ES-I3 (cell line): ENCODE data around the gene PCGF5.
"Not testable (repeated sequence)": the region's sequence is repeated elsewhere in the genome, so short reads cannot be mapped to it uniquely, and the experiment has no call there.

Experiments used
- H3K36me3 ChIP-seq: 2 replicates; pipeline ENCODE4 v1.6.1; 2013; ENCODE audit warnings: mild to moderate bottlenecking, low read length, control low read depth, moderate library complexity; ENCODE audit not compliant: insufficient read depth
- H3K4me1 ChIP-seq: 2 replicates; pipeline ENCODE4 v1.6.1; 2013; ENCODE audit warnings: mild to moderate bottlenecking, control low read depth, low read length; ENCODE audit not compliant: insufficient read depth
- H3K9ac ChIP-seq: 2 replicates; pipeline ENCODE4 v1.6.1; 2013; ENCODE audit warnings: low read depth, mild to moderate bottlenecking, low read length, moderate library complexity
- H3K9me3 ChIP-seq: 2 replicates; pipeline ENCODE4 v1.6.1; 2013; ENCODE audit warnings: mild to moderate bottlenecking, low read length, moderate library complexity; ENCODE audit not compliant: control insufficient read depth, insufficient read depth

Gene PCGF5

DNA sequence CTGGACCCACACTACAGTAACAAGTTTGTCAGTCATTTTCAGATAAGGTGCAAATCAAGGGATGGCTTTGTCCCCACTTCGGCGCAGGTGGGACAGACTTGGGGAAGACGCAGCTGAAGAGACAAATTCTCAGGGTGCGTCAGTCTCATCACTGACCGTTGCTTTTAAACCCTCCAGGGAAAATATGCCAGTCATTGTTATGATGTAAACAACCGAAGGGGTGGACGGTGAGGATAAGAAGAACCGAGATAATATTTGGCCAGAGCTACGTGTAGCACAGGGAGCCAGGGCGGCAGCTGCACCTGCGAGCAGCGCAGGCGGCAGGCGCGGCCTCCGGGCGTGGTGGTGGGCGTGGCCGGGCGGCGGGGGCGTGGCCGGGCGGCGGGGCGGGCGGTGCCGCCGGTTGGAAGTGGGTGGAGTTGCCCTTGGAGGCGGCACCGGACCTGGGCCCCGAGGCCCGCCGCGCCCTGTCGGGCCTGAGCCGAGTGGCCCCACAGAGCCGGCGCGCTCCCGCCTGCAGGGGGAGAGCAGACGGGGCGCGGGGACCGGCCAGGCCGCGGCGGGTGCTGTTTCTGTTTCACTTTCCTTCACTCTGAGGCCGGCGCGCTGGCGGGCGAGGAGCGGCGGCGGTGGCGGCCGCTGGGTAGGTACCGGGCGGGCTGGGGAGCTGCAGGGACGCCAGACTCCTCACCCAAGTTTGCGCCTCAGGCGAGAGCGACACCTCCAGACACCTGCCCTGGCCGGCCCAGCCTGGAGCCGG, at the start of gene PCGF5:
PCGF5 (plus strand) TSS at position 470 of the 760 bp plus-strand sequence. CDS start 2,209 bp downstream, outside the sequence.
- Histone ChIP-seq H3K4me1 (no peaks in the 10 kb centered on the region), H3K36me3 (no peaks in the 10 kb centered on the region), H3K9ac (peak within 1 kb of the TSS; percentile 86), H3K9me3 (no peaks in the 10 kb centered on the region)

DNA sequence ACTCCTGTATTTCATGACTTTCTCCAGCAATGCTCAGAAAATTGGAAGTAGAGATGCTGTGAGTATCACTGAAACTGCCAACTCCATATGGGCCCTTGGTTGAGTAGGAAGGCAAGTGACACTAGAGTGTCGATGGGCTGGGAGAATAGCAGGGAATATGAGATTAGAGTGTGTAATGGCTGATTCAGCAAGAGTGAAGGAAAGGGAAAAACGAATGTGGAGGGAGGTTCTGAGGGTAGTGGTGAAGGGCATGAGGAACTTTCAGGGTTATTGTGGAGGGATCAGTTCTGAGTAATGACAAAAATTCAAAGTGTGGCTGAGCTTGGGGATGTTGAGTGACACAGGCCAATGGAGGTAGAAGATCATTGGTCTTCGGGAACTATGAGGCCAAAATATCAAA, 49.0 kb upstream of the PCGF5 start:
- Histone ChIP-seq H3K36me3 (no peaks in the 10 kb centered on the region), H3K9me3 (no peaks in the 10 kb centered on the region), H3K9ac (no peak overlapping the region), H3K4me1 (no peaks in the 10 kb centered on the region)

GRCh38 chr10:91172348-91172747, 48.1 kb upstream of the PCGF5 start:
- H3K4me1 ChIP-seq, result no peaks in the 10 kb centered on the region
- no peaks in the 10 kb centered on the region for H3K36me3 ChIP-seq
- H3K9me3 ChIP-seq, result no peaks in the 10 kb centered on the region
- H3K9ac ChIP-seq, result no peak overlapping the region

GRCh38 chr10:91185239-91185875, 35.1 kb upstream of the PCGF5 start:
- H3K36me3 ChIP-seq, result no peaks in the 10 kb centered on the region
- peaks cover 6% of the 10 kb centered on the region; the same call in 1 of the 2 replicates for H3K4me1 ChIP-seq
- H3K9me3 ChIP-seq, result no peaks in the 10 kb centered on the region
- no peak overlapping the region for H3K9ac ChIP-seq

DNA sequence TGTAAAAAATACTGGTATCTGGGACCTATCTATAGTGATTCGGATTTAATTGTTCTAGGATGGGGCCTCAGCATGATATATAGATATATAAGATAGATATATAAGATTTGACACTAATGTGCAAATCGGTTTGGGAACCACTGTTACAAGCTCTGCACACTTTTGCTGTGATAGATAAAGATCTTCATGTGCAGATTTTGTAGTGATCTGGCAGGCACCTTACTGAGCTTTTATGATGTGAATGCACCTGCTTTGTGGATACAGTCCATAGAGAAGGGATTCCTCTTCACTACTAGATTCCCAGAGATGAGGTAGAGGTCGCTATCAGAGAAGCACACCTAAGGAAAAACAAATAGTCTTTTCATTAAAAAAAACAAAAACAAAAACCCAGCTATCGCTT, 33.3 kb upstream of the PCGF5 start:
- H3K4me1 ChIP-seq, result peaks cover 6% of the 10 kb centered on the region; the same call in 1 of the 2 replicates
- no peak overlapping the region for H3K9ac ChIP-seq
- H3K9me3 ChIP-seq, result no peaks in the 10 kb centered on the region
- H3K36me3 ChIP-seq, result no peaks in the 10 kb centered on the region

- not testable (repeated sequence) for H3K36me3 ChIP-seq, H3K4me1 ChIP-seq, H3K9ac ChIP-seq, H3K9me3 ChIP-seq
Measured at GRCh38 chr10:91188010-91188409, 32.5 kb upstream of the PCGF5 start.

- H3K9me3 ChIP-seq, result no peaks in the 10 kb centered on the region
- H3K4me1 ChIP-seq, result peaks cover 6% of the 10 kb centered on the region; the same call in 1 of the 2 replicates
- no peak overlapping the region for H3K9ac ChIP-seq
- H3K36me3 ChIP-seq, result no peaks in the 10 kb centered on the region
Measured at GRCh38 chr10:91188889-91189288, 31.6 kb upstream of the PCGF5 start.

DNA sequence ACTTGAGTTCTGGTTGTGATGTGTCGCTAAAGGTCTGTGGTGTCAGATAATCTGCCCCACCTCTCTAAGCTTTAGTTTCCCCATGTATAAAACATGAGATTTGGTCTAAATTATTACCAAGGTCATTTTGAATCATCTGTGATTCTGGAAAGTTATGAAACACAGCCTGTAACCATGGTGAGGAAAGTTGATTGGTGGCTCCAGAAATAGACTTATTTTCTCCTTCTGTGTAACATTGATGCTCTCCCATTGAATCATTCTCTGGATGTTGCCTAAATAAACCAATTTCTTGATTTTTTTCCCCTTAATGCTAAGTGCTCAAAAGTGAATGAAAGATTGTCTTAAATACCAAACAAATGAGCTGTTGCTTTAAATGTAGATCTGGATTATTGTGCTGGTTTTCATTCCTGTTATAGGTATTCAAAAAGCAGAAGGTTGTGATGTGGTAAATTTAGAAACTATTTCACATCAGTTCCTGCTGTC, 30.0 kb upstream of the PCGF5 start:
- no peaks in the 10 kb centered on the region for H3K36me3 ChIP-seq
- peaks cover 6% of the 10 kb centered on the region; the same call in 1 of the 2 replicates for H3K4me1 ChIP-seq
- H3K9me3 ChIP-seq, result no peaks in the 10 kb centered on the region; the same call in 1 of the 2 replicates
- no peak overlapping the region for H3K9ac ChIP-seq

DNA sequence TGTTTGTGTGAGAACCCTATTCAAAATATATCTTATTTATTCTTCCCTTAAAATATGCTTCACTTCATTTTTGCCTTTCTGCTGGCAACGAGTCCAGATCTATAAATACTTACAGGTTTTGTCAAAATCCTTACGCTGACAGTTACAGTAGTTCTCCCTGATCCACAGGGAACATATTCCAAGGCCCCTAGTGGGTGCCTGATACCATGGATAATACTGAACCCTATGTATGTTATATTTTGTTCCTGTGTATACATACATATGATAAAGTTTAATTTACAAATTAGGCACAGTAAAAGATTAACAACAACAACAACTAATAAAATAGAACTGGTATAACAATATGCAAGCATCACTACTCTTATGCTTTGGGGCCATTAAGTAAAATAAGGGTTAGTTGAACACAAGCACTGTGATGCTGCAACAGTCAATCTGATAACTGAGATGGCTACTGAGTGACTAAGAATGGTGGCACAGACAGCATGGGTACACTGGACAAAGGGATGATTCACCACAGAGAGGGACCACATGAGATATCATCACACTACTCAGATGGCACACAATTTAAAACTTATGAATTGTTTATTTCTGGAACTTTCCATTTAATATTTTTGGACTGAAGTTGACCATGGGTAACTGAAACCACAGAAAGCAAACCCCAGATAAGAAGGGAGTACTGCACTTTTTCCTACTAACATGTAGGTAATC, 29.4 kb upstream of the PCGF5 start:
- no peaks in the 10 kb centered on the region for H3K36me3 ChIP-seq
- H3K9ac ChIP-seq, result no peak overlapping the region
- H3K4me1 ChIP-seq, result peaks cover 6% of the 10 kb centered on the region; the same call in 1 of the 2 replicates
- H3K9me3 ChIP-seq, result no peaks in the 10 kb centered on the region; the same call in 1 of the 2 replicates

- Histone ChIP-seq H3K4me1 (peaks cover 6% of the 10 kb centered on the region; the same call in 1 of the 2 replicates), H3K9ac (no peak overlapping the region), H3K36me3 (no peaks in the 10 kb centered on the region), H3K9me3 (no peaks in the 10 kb centered on the region; the same call in 1 of the 2 replicates)
Measured at GRCh38 chr10:91191584-91191919, 28.9 kb upstream of the PCGF5 start.

DNA sequence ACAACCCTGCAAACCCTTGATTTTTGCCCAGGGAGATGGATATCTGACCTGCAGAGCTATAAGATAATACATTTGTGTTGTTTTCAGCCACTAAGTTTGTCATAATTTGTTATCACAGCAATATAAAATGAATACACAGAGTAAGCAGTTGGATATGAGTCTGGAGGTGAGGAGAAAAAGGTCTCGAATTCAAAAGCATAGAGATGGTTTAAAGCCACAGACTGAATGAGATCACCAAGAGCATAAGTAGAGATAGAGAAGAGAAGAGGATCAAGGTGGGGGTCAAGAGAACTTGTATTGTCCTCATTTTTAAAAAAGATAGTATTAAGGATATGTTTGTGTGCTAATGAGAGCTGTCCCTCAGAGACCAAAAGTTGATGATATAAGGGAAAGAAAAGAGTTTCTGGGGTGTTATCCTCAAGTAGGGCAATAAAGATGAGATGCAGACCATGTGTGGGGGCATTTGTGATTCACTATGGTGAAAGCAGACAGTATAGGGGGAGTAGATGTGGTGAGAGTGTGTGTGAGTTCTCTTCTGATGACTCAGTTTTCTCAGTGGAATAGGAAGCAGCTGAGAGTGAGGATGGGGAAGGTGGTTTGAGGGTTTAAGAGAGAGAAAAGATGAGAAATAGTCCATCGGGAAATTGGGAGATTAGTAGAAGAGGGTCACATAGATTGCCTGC, 25.8 kb upstream of the PCGF5 start:
- H3K9ac ChIP-seq, result no peak overlapping the region
- H3K36me3 ChIP-seq, result no peaks in the 10 kb centered on the region
- H3K9me3 ChIP-seq, result no peaks in the 10 kb centered on the region; the same call in 1 of the 2 replicates
- no peaks in the 10 kb centered on the region for H3K4me1 ChIP-seq

- Histone ChIP-seq H3K4me1 (no peaks in the 10 kb centered on the region), H3K36me3 (no peaks in the 10 kb centered on the region), H3K9ac (no peak overlapping the region), H3K9me3 (no peaks in the 10 kb centered on the region; the same call in 1 of the 2 replicates)
Measured at GRCh38 chr10:91196268-91197048, 24.0 kb upstream of the PCGF5 start.

GRCh38 chr10:91197127-91197526, 23.3 kb upstream of the PCGF5 start:
- no peaks in the 10 kb centered on the region; the same call in 1 of the 2 replicates for H3K9me3 ChIP-seq
- H3K9ac ChIP-seq, result no peak overlapping the region
- H3K36me3 ChIP-seq, result no peaks in the 10 kb centered on the region
- H3K4me1 ChIP-seq, result no peaks in the 10 kb centered on the region
